ENCODE measurements around the gene GRWD1. TPM values are rescaled to one million over a fixed set of nuclear protein-coding genes. Genes with fewer than 3 reads are reported as not detected.
A peak's percentile ranks its signal among the peaks of the same experiment; 100 is the strongest.

GRWD1 gene
- total and polyA plus RNA-seq, 2 of the 8 experiments (the other 6 are each of a cell fraction or from before 2014, with no cell fraction given) = 36.9 to 61.9 TPM

GRCh38 chr19:48445256-48445605 is 552 bp upstream of the GRWD1 start:
- Histone ChIP-seq H3K27me3 (replicated peaks in 1 of 4; ENCODE audit: control insufficient read depth in 3 of 4, extremely low read depth in 1 of 4, insufficient read depth in 3 of 4, low read length in 3 of 4) (no peaks in the 10 kb centered on the region), H3K4me1 (replicated peaks in 1 of 4; ENCODE audit: control insufficient read depth in 3 of 4, insufficient read depth in 4 of 4, low read length in 3 of 4) (peaks cover 0 to 5% (median 4%) of the 10 kb centered on the region in 4 experiments; a peak in 4 of 7 replicates), H4K20me1 (replicated peaks in 1 of 2; ENCODE audit: control insufficient read depth in 1 of 2, insufficient read depth in 2 of 2, low read length in 2 of 2) (peaks cover 0 to 11% of the 10 kb centered on the region in 2 experiments), H3K79me1 (ENCODE audit: low read depth, low read length) (peaks cover 2% of the 10 kb centered on the region; the same call in 1 of the 2 replicates), H3K4me2 (ENCODE audit: insufficient read depth in 1 of 2, low read depth in 2 of 2, low read length in 2 of 2) (peak overlapping the region; percentile 53 to 85), H2BK120ac (replicated peaks; ENCODE audit: low read depth, low read length) (no peak overlapping the region), H4K91ac (replicated peaks; ENCODE audit: insufficient read length, low read length) (no peak overlapping the region), H4K8ac (ENCODE audit: extremely low read depth, insufficient read depth, low read length) (no peak overlapping the region), H3K18ac (ENCODE audit: extremely low read depth, low read length) (no peak overlapping the region), H3K79me2 (ENCODE audit: control insufficient read depth in 1 of 2, insufficient read depth in 2 of 2, low read length in 2 of 2) (peaks cover 0 to 8% of the 10 kb centered on the region in 2 experiments; a peak in 2 of 4 replicates), H3K14ac (ENCODE audit: insufficient read length) (no peak overlapping the region), H2BK12ac (ENCODE audit: low read depth, low read length) (no peak overlapping the region; the same call in 1 of the 2 replicates), H2BK5ac (ENCODE audit: low read depth, low read length) (peak overlapping the region; percentile 32; the same call in 1 of the 2 replicates), H2BK20ac (ENCODE audit: low read length) (no peak overlapping the region), H3K9me3 (ENCODE audit: insufficient read depth in 2 of 2, low read depth in 1 of 2, low read length in 1 of 2) (no peaks in the 10 kb centered on the region), H3K23me2 (ENCODE audit: low read depth, low read length) (peaks cover 9% of the 10 kb centered on the region), H3K4ac (replicated peaks; ENCODE audit: insufficient read length, low read depth, low read length) (no peak overlapping the region), H3K4me3 (ENCODE audit: extremely low read depth in 1 of 4, insufficient read depth in 2 of 4, low read depth in 3 of 4, low read length in 4 of 4) (peak overlapping the region; percentile 80 to 99 (median 95)), H3K9ac (replicated peaks in 1 of 4; ENCODE audit: extremely low read depth in 1 of 4, low read depth in 3 of 4, low read length in 3 of 4) (peak overlapping the region in 2 of 4 experiments; percentile 64 to 91; a peak in 2 of 7 replicates), H3K23ac (ENCODE audit: insufficient read length) (no peak overlapping the region), H3K56ac (replicated peaks; ENCODE audit: insufficient read length, low read depth, low read length) (no peak overlapping the region), H3K27ac (ENCODE audit: low read depth, low read length) (peak overlapping the region; percentile 62; the same call in 1 of the 2 replicates), H2AFZ (ENCODE audit: low read length) (peak overlapping the region; percentile 54; the same call in 1 of the 2 replicates), H2BK15ac (ENCODE audit: low read length) (no peak overlapping the region), H4K5ac (ENCODE audit: insufficient read length, low read depth, low read length) (no peak overlapping the region), H2AK5ac (ENCODE audit: low read depth, low read length) (no peak overlapping the region), H3K36me3 (ENCODE audit: control insufficient read depth in 2 of 4, insufficient read depth in 4 of 4, low read length in 3 of 4) (peaks cover 6 to 26% (median 20%) of the 10 kb centered on the region in 4 experiments)
- WGBS, 2 experiments (ENCODE audit: extremely low coverage in 1 of 2, insufficient coverage in 1 of 2, insufficient read length in 1 of 2, insufficient replicate concordance in 2 of 2, low coverage in 1 of 2, low lambda C conversion rate in 2 of 2, missing lambda C conversion rate in 1 of 2) = 31% methylated on average over 6 of the region's 6 CpGs; no CpG with 5 or more reads in 1 of the 2 experiments
- DNase-seq (ENCODE audit: low read depth in 1 of 2, low spot score in 2 of 2) (peak in 1 of 2 experiments; percentile 53), FAIRE-seq (no peak)
- ChIA-PET CTCF (ENCODE audit: partially characterized antibody) (interaction anchor here (0.5 to 1.9 kb wide), 7 partner anchors 11 to 1012 kb away, joined by 3 to 8 read pairs (median 4); no protein-coding TSS in a partner anchor), POLR2A (ENCODE audit: partially characterized antibody) (interaction anchor here (0.7 to 3.0 kb wide), 9 partner anchors 10 to 82 kb away, joined by 3 to 13 read pairs (median 6); partner anchors contain the start of genes KCNJ14, KDELR1 and TMEM143)
- TF ChIP-seq CTCF (IDR thresholded peaks at IDR 0.05; ENCODE audit: control extremely low read depth in 1 of 3, insufficient read depth in 1 of 3, low read depth in 1 of 3, low read length in 3 of 3) = peak in 2 of 3 experiments; percentile 33 to 37; a peak in 2 of 4 replicates
- no peak; the same call in 1 of the 2 replicates for TF ChIP-seq POU5F1 (IDR thresholded peaks at IDR 0.05; ENCODE audit: low read depth, low read length)
- TF ChIP-seq TEAD4 (IDR thresholded peaks at IDR 0.05; ENCODE audit: low read depth, low read length) = no peak
- TF ChIP-seq PHF8 (conservative IDR thresholded peaks at IDR 0.05; ENCODE audit: low read depth, low read length) = no peak
- no peak for TF ChIP-seq POLR2AphosphoS5 (IDR thresholded peaks at IDR 0.05; ENCODE audit: low read depth, low read length)
- no peak for TF ChIP-seq USF2 (IDR thresholded peaks at IDR 0.05; ENCODE audit: low read length)
- no peak for TF ChIP-seq JUND (IDR thresholded peaks at IDR 0.05; ENCODE audit: low read length)
- no peak for TF ChIP-seq CREB1 (IDR thresholded peaks at IDR 0.05)
- TF ChIP-seq FOSL1 (IDR thresholded peaks at IDR 0.05; ENCODE audit: insufficient read depth, low read depth, low read length) = no peak
- no peak for TF ChIP-seq TBP (IDR thresholded peaks at IDR 0.05; ENCODE audit: low read depth, low read length)
